Caco-2 (cell line): Measurements from ENCODE around the gene NBL1. TPM values are rescaled to one million over a fixed set of nuclear protein-coding genes. Genes with fewer than 3 reads are reported as not detected.

Experiments
- BruUV-seq: library from RNA; stranded (reverse); fragments of 400-500 nt; replicated peaks from 2 replicates; lab custom pipeline; 2021; lab: Mats Ljungman, UMichigan
- CTCF ChIA-PET: fragments of 300-600 bp; sonication (Branson Sonifier 250); formaldehyde crosslinking; loops from one replicate; lab custom pipeline; 2022; ENCODE audit warnings: antibody characterized with exemption; lab: Charles Lee
- POLR2A ChIA-PET: fragments of 300-600 bp; sonication (Branson Sonifier 250); formaldehyde crosslinking; loops from one replicate; lab custom pipeline; 2022; ENCODE audit warnings: antibody characterized with exemption; lab: Charles Lee
- DNase-seq, 2 experiments: peaks; one replicate each; pipeline versions ENCODE4 v3.0.0 to v3.0.0-alpha.2; 2020 to 2022
- H3K27me3 ChIP-seq: replicated peaks from 2 replicates; pipeline ENCODE4 v1.6.0; 2011; ENCODE audit warnings: low read length; ENCODE audit not compliant: control insufficient read depth, insufficient read depth
- H3K36me3 ChIP-seq: 2 replicates; pipeline ENCODE4 v1.5.1; 2011; ENCODE audit warnings: low read length; ENCODE audit not compliant: control insufficient read depth, insufficient read depth
- H3K4me1 ChIP-seq: fragments of 250-450 bp; sonication (Bioruptor Pico); 2 replicates; pipeline ENCODE4 v1.5.1; 2020; ENCODE audit warnings: mild to moderate bottlenecking
- H3K4me3 ChIP-seq: 2 replicates; pipeline ENCODE4 v1.5.1; 2011; ENCODE audit warnings: low read depth, mild to moderate bottlenecking, control low read depth, low read length
- H3K9me3 ChIP-seq: fragments of 250-450 bp; sonication (Bioruptor Pico); 2 replicates; pipeline ENCODE4 v1.5.1; 2020; ENCODE audit warnings: mild to moderate bottlenecking, moderate library complexity
- H3K27ac Mint-ChIP-seq: one replicate; pipeline ENCODE4 v1.8.0; 2022; ENCODE audit warnings: mixed read lengths; ENCODE audit not compliant: unreplicated experiment
- H3K27me3 Mint-ChIP-seq: one replicate; pipeline ENCODE4 v1.8.0; 2022; ENCODE audit warnings: mixed read lengths; ENCODE audit not compliant: insufficient read depth, unreplicated experiment
- H3K36me3 Mint-ChIP-seq: one replicate; pipeline ENCODE4 v1.8.0; 2022; ENCODE audit warnings: mild to moderate bottlenecking, mixed read lengths; ENCODE audit not compliant: insufficient read depth, unreplicated experiment
- H3K4me1 Mint-ChIP-seq: one replicate; pipeline ENCODE4 v1.8.0; 2022; ENCODE audit warnings: low read depth, mixed read lengths; ENCODE audit not compliant: unreplicated experiment
- H3K4me3 Mint-ChIP-seq: one replicate; pipeline ENCODE4 v1.8.0; 2022; ENCODE audit warnings: mild to moderate bottlenecking, moderate library complexity, mixed read lengths; ENCODE audit not compliant: unreplicated experiment
- H3K9me3 Mint-ChIP-seq: one replicate; pipeline ENCODE4 v1.8.0; 2022; ENCODE audit warnings: mixed read lengths; ENCODE audit not compliant: unreplicated experiment
- CTCF ChIP-seq, 2 experiments: fragments of 200-600 bp in 1 of 2; IDR thresholded peaks; 1 replicate in 1 of 2; 2 replicates in 1 of 2; pipeline versions ENCODE4 v1.5.1 to v1.8.0; 2011 to 2022; ENCODE audit warnings: antibody characterized with exemption in 1 of 2, control low read depth in 1 of 2, inconsistent platforms in 1 of 2, low read depth in 1 of 2, low read length in 1 of 2, mild to moderate bottlenecking in 1 of 2, moderate library complexity in 1 of 2; ENCODE audit not compliant: insufficient read depth in 1 of 2, severe bottlenecking in 1 of 2, unreplicated experiment in 1 of 2
- intact Hi-C: fragments of 100-400 bp; cut with micrococcal nuclease; formaldehyde crosslinking; loops from one replicate; pipeline ENCODE4 v1.10.0; 2022; ENCODE audit not compliant: unreplicated experiment
- total RNA-seq: library from RNA; stranded (reverse); gene quantifications from 2 replicates; pipeline ENCODE4 v1.2.3, GENCODE V29; 2022

The NBL1 gene
- total RNA-seq, 1 experiment from 2014 or later: 24.0 TPM

GRCh38 chr1:19682257-19682656 is 38.1 kb downstream of the NBL1 start:
- Histone ChIP-seq H3K27me3 (no peaks in the 10 kb centered on the region), H3K4me1 (no peaks in the 10 kb centered on the region), H3K36me3 (no peaks in the 10 kb centered on the region), H3K9me3 (no peaks in the 10 kb centered on the region), H3K4me3 (no peak overlapping the region)
- DNase-seq: no peak
- H3K4me1 Mint-ChIP-seq: no peaks in the 10 kb centered on the region
- ChIA-PET POLR2A (no interaction called here), CTCF (no interaction called here)
- H3K9me3 Mint-ChIP-seq: no peaks in the 10 kb centered on the region
- BruUV-seq: no TSS peak
- no peaks in the 10 kb centered on the region for H3K27me3 Mint-ChIP-seq
- H3K27ac Mint-ChIP-seq: no peak overlapping the region
- no peaks in the 10 kb centered on the region for H3K36me3 Mint-ChIP-seq
- H3K4me3 Mint-ChIP-seq: no peak overlapping the region
- intact Hi-C loops: no loop called here
- no peak for TF ChIP-seq CTCF (IDR thresholded peaks at IDR 0.05; ENCODE audit: insufficient read depth in 1 of 2, low read depth in 1 of 2, low read length in 1 of 2, severe bottlenecking in 1 of 2, unreplicated experiment in 1 of 2)

DNA sequence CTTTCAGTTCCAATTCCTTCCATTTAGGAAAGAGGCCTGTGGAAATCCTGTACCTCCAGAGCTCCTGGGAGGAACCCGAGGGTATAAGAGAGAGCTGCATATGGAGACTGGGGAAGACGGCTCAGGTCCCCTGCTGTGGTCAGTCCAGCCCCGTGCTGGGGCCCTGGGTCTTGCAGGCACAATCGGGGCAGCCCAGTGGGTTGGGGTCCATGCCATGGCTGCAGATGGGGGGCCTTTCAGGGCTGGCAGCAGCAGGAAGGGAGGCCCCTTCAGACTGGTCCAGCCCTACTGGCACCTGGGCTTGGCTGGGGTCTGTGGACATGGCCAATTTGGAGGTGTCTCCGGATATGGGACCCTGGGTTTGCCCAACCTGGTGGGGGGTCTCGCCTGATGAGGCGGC is 38.8 kb downstream of the NBL1 start:
- Mint-ChIP-seq H3K36me3 (no peaks in the 10 kb centered on the region), H3K27me3 (no peaks in the 10 kb centered on the region), H3K27ac (no peak overlapping the region), H3K4me3 (no peak overlapping the region), H3K9me3 (no peaks in the 10 kb centered on the region), H3K4me1 (no peaks in the 10 kb centered on the region)
- Histone ChIP-seq H3K4me1 (no peaks in the 10 kb centered on the region), H3K27me3 (no peaks in the 10 kb centered on the region), H3K9me3 (no peaks in the 10 kb centered on the region), H3K4me3 (no peak overlapping the region), H3K36me3 (no peaks in the 10 kb centered on the region)
- intact Hi-C loops: no loop called here
- no TSS peak for BruUV-seq
- ChIA-PET CTCF (no interaction called here), POLR2A (no interaction called here)
- DNase-seq: no peak
- TF ChIP-seq CTCF (IDR thresholded peaks at IDR 0.05; ENCODE audit: insufficient read depth in 1 of 2, low read depth in 1 of 2, low read length in 1 of 2, severe bottlenecking in 1 of 2, unreplicated experiment in 1 of 2): no peak

- H3K27me3 Mint-ChIP-seq: no peaks in the 10 kb centered on the region
- POLR2A ChIA-PET: no interaction called here
These were observed 39.2 kb downstream of the NBL1 start for GRCh38 chr1:19683351-19683750.

More at GRCh38 chr1:19683351-19683750, 39.2 kb downstream of the NBL1 start:
- H3K9me3 ChIP-seq: no peaks in the 10 kb centered on the region
- no peaks in the 10 kb centered on the region for H3K36me3 ChIP-seq
- H3K36me3 Mint-ChIP-seq: no peaks in the 10 kb centered on the region
- no peak for TF ChIP-seq CTCF (IDR thresholded peaks at IDR 0.05; ENCODE audit: insufficient read depth in 1 of 2, low read depth in 1 of 2, low read length in 1 of 2, severe bottlenecking in 1 of 2, unreplicated experiment in 1 of 2)
- H3K27me3 ChIP-seq: no peaks in the 10 kb centered on the region
- H3K27ac Mint-ChIP-seq: no peak overlapping the region
- H3K4me3 ChIP-seq: no peak overlapping the region
- no peak for DNase-seq
- H3K4me3 Mint-ChIP-seq: no peak overlapping the region
- BruUV-seq: no TSS peak
- intact Hi-C loops: no loop called here
- no peaks in the 10 kb centered on the region for H3K4me1 Mint-ChIP-seq
- CTCF ChIA-PET: no interaction called here
- H3K9me3 Mint-ChIP-seq: no peaks in the 10 kb centered on the region
- H3K4me1 ChIP-seq: no peaks in the 10 kb centered on the region
